OCI-LY7 (cell line): ENCODE results near the gene VEGFA. TPM values are rescaled to one million over a fixed set of nuclear protein-coding genes. Genes with fewer than 3 reads are reported as not detected.

Source experiments
- BruUV-seq: library from RNA; stranded (reverse); fragments of 400-500 nt; replicated peaks from 2 replicates; lab custom pipeline; 2021; lab: Mats Ljungman, UMichigan
- CTCF ChIA-PET: fragments of 300-600 bp; sonication (Branson Sonifier 250); formaldehyde crosslinking; loops from one replicate; lab custom pipeline; 2022; ENCODE audit warnings: antibody characterized with exemption; ENCODE audit not compliant: unreplicated experiment; lab: Charles Lee
- POLR2A ChIA-PET: fragments of 300-600 bp; sonication (Branson Sonifier 250); formaldehyde crosslinking; loops from one replicate; lab custom pipeline; 2022; ENCODE audit warnings: antibody characterized with exemption; lab: Charles Lee
- DNase-seq: peaks from one replicate; pipeline ENCODE4 v3.0.0-alpha.2; 2015; ENCODE audit warnings: low spot score
- H2AFZ ChIP-seq: fragments of 200-600 bp; sonication (generic), shearing (Covaris generic); 2 replicates; pipeline ENCODE4 v1.6.1; 2014; ENCODE audit warnings: mild to moderate bottlenecking, antibody characterized with exemption, low read length, moderate library complexity
- H3K27ac ChIP-seq: fragments of 200-600 bp; sonication (generic); 2 replicates; pipeline ENCODE4 v1.5.1; 2014; ENCODE audit warnings: mixed run types, low read depth, mild to moderate bottlenecking, moderate library complexity, low read length, inconsistent platforms; ENCODE audit not compliant: poor library complexity, severe bottlenecking
- H3K36me3 ChIP-seq: fragments of 200-600 bp; sonication (generic); 2 replicates; pipeline ENCODE4 v1.6.1; 2014; ENCODE audit warnings: mild to moderate bottlenecking, antibody characterized with exemption, low read length, moderate library complexity, mixed read lengths; ENCODE audit not compliant: insufficient read depth
- H3K4me1 ChIP-seq: fragments of 200-600 bp; sonication (generic); 2 replicates; pipeline ENCODE4 v1.5.1; 2014; ENCODE audit warnings: mild to moderate bottlenecking, low read length; ENCODE audit not compliant: insufficient read depth, poor library complexity, severe bottlenecking
- H3K4me2 ChIP-seq: fragments of 200-600 bp; sonication (generic); 2 replicates; pipeline ENCODE4 v1.6.1; 2014; ENCODE audit warnings: mild to moderate bottlenecking, low read length
- H3K4me3 ChIP-seq: fragments of 200-600 bp; sonication (generic); 2 replicates; pipeline ENCODE4 v1.5.1; 2014; ENCODE audit warnings: mild to moderate bottlenecking, low read depth, low read length; ENCODE audit not compliant: poor library complexity, severe bottlenecking
- H3K79me2 ChIP-seq: fragments of 200-600 bp; sonication (generic); 2 replicates; pipeline ENCODE4 v1.6.1; 2016; ENCODE audit warnings: low read depth, mild to moderate bottlenecking, low read length, moderate library complexity, mixed read lengths; ENCODE audit not compliant: insufficient read depth
- H3K9me2 ChIP-seq: fragments of 200-600 bp; sonication (generic); 2 replicates; pipeline ENCODE4 v1.6.1; 2016; ENCODE audit warnings: mild to moderate bottlenecking, low read length, mixed read lengths; ENCODE audit not compliant: insufficient read depth
- H3K9me3 ChIP-seq: fragments of 200-600 bp; sonication (generic); 2 replicates; pipeline ENCODE4 v1.6.1; 2014; ENCODE audit warnings: mild to moderate bottlenecking, mixed run types, low read length, mixed read lengths
- H4K20me1 ChIP-seq: fragments of 200-600 bp; sonication (generic); 2 replicates; pipeline ENCODE4 v1.6.1; 2014; ENCODE audit warnings: mild to moderate bottlenecking, antibody characterized with exemption, low read length, moderate library complexity, mixed read lengths; ENCODE audit not compliant: insufficient read depth
- CTCF ChIP-seq: fragments of 200-600 bp; sonication (generic); conservative IDR thresholded peaks from 2 replicates; pipeline ENCODE4 v1.5.1; 2014; ENCODE audit warnings: mild to moderate bottlenecking, antibody characterized with exemption, low read length, moderate library complexity, mixed read lengths
- EZH2phosphoT487 ChIP-seq: fragments of 200-600 bp; sonication (generic); IDR thresholded peaks from 2 replicates; pipeline ENCODE4 v1.6.1; 2018; ENCODE audit warnings: low read depth, borderline replicate concordance, mild to moderate bottlenecking, mixed run types, antibody characterized with exemption, low read length, moderate library complexity, mixed read lengths
- intact Hi-C: fragments of 100-400 bp; cut with micrococcal nuclease; formaldehyde crosslinking; loops from one replicate; pipeline ENCODE4 v1.10.0; 2022; ENCODE audit not compliant: unreplicated experiment
- total RNA-seq, 2 experiments: library from RNA; depleted of rRNA in 1 of 2; stranded (reverse); fragments of >200 nt in 1 of 2; shearing (Covaris generic) in 1 of 2; gene quantifications; 2 replicates each; pipeline ENCODE4 v1.2.3, GENCODE V29; 2014 to 2022

VEGFA gene
- total RNA-seq, 2 experiments from 2014 or later: 59.7 to 88.5 TPM

- no peaks in the 10 kb centered on the region for H4K20me1 ChIP-seq
- H3K4me2 ChIP-seq: peak overlapping the region; percentile 38
- peaks cover 17% of the 10 kb centered on the region for H3K9me3 ChIP-seq
- no peaks in the 10 kb centered on the region for H3K9me2 ChIP-seq
- H3K27ac ChIP-seq: peak overlapping the region; percentile 58
- no peaks in the 10 kb centered on the region; the same call in 1 of the 2 replicates for H3K36me3 ChIP-seq
- H3K4me1 ChIP-seq: peaks cover 23% of the 10 kb centered on the region
- TF ChIP-seq EZH2phosphoT487 (no peak), CTCF (no peak)
- peak; percentile 68 for DNase-seq
- no TSS peak for BruUV-seq
- no peak overlapping the region for H3K4me3 ChIP-seq
- no peaks in the 10 kb centered on the region for H3K79me2 ChIP-seq
- intact Hi-C loops: loop anchor here (1.0 kb wide), 1 partner anchor 18 kb away; no protein-coding TSS in a partner anchor
- POLR2A ChIA-PET: interaction anchor here (0.6 to 1.2 kb wide), 5 partner anchors 14 to 46 kb away, joined by 3 to 4 read pairs (median 4); partner anchors contain the start of gene VEGFA
- CTCF ChIA-PET: interaction anchor here (0.6 kb wide), 1 partner anchor 10 kb away, joined by 3 read pairs; no protein-coding TSS in a partner anchor
- peak overlapping the region; percentile 73; the same call in 1 of the 2 replicates for H2AFZ ChIP-seq
Observed at GRCh38 chr6:43733471-43734293, 36.3 kb upstream of the VEGFA start.

GRCh38 chr6:43734294-43734665, 35.7 kb upstream of the VEGFA start:
- Histone ChIP-seq H3K4me1 (peaks cover 23% of the 10 kb centered on the region), H4K20me1 (no peaks in the 10 kb centered on the region), H3K9me3 (peaks cover 17% of the 10 kb centered on the region), H3K4me2 (peak overlapping the region; percentile 38), H3K79me2 (no peaks in the 10 kb centered on the region), H3K9me2 (no peaks in the 10 kb centered on the region), H3K4me3 (no peak overlapping the region), H3K36me3 (no peaks in the 10 kb centered on the region; the same call in 1 of the 2 replicates), H3K27ac (peak overlapping the region; percentile 58), H2AFZ (peak overlapping the region; percentile 73; the same call in 1 of the 2 replicates)
- ChIA-PET POLR2A (interaction anchor here (0.7 to 1.5 kb wide), 4 partner anchors 10 to 46 kb away, joined by 3 to 4 read pairs (median 4); no protein-coding TSS in a partner anchor), CTCF (no interaction called here)
- DNase-seq: no peak
- TF ChIP-seq CTCF (no peak), EZH2phosphoT487 (no peak)
- no TSS peak for BruUV-seq
- intact Hi-C loops: loop anchor here (1.0 kb wide), 1 partner anchor 19 kb away; no protein-coding TSS in a partner anchor
